Activated CD4-positive, alpha-beta memory T cell treated with anti-CD3 and anti-CD28 coated beads for 36 hours (primary cell): Measurements from ENCODE around the gene DPYD. TPM values are rescaled to one million over a fixed set of nuclear protein-coding genes. Genes with fewer than 3 reads are reported as not detected.

Experiments
- CTCF ChIA-PET: fragments of 350-600 bp; sonication (Branson Sonifier 250); formaldehyde crosslinking; loops from one replicate; lab custom pipeline; 2021; ENCODE audit warnings: antibody characterized with exemption, inconsistent platforms; lab: Charles Lee
- POLR2A ChIA-PET: fragments of 350-600 bp; sonication (Branson Sonifier 250); formaldehyde crosslinking; loops from one replicate; lab custom pipeline; 2021; ENCODE audit warnings: antibody characterized with exemption; lab: Charles Lee
- DNase-seq: peaks from one replicate; pipeline ENCODE4 v3.0.0-alpha.2; 2020
- H3K27ac Mint-ChIP-seq: one replicate; pipeline ENCODE4 v1.8.0; 2021; ENCODE audit warnings: mixed read lengths
- H3K27me3 Mint-ChIP-seq: one replicate; pipeline ENCODE4 v1.8.0; 2021; ENCODE audit warnings: mixed read lengths
- H3K36me3 Mint-ChIP-seq: one replicate; pipeline ENCODE4 v1.8.0; 2021; ENCODE audit warnings: mixed read lengths
- H3K4me1 Mint-ChIP-seq: one replicate; pipeline ENCODE4 v1.8.0; 2021; ENCODE audit warnings: low read depth, mixed read lengths
- H3K4me3 Mint-ChIP-seq: one replicate; pipeline ENCODE4 v1.8.0; 2021; ENCODE audit warnings: mild to moderate bottlenecking, mixed read lengths
- H3K9me3 Mint-ChIP-seq: one replicate; pipeline ENCODE4 v1.8.0; 2021; ENCODE audit warnings: mixed read lengths
- intact Hi-C: fragments of 100-400 bp; cut with micrococcal nuclease; formaldehyde crosslinking; loops from one replicate; pipeline ENCODE4 v1.15.1; 2023
- total RNA-seq, 2 experiments: library from RNA; stranded (reverse); gene quantifications; one replicate each; pipeline ENCODE4 v1.2.3, GENCODE V29; 2021

Gene DPYD
- total RNA-seq, 2 experiments from 2014 or later, result 11.8 to 12.2 TPM

GRCh38 chr1:97089173-97089572 lies 831.7 kb downstream of the DPYD start:
- CTCF ChIA-PET, result no interaction called here
- no peaks in the 10 kb centered on the region for H3K9me3 Mint-ChIP-seq

GRCh38 chr1:97088391-97088790 lies 832.4 kb downstream of the DPYD start:
- intact Hi-C loops, result no loop called here
- Mint-ChIP-seq H3K36me3 (peaks cover 2% of the 10 kb centered on the region), H3K4me3 (no peak overlapping the region), H3K27me3 (no peaks in the 10 kb centered on the region), H3K9me3 (no peaks in the 10 kb centered on the region), H3K27ac (no peak overlapping the region), H3K4me1 (no peaks in the 10 kb centered on the region)
- no peak for DNase-seq
- POLR2A ChIA-PET, result no interaction called here
- CTCF ChIA-PET, result no interaction called here

More at GRCh38 chr1:97089173-97089572, 831.7 kb downstream of the DPYD start:
- no peak for DNase-seq
- H3K36me3 Mint-ChIP-seq, result peaks cover 2% of the 10 kb centered on the region
- no peak overlapping the region for H3K4me3 Mint-ChIP-seq
- intact Hi-C loops, result no loop called here
- no peak overlapping the region for H3K27ac Mint-ChIP-seq
- no peaks in the 10 kb centered on the region for H3K4me1 Mint-ChIP-seq
- POLR2A ChIA-PET, result no interaction called here
- no peaks in the 10 kb centered on the region for H3K27me3 Mint-ChIP-seq

GRCh38 chr1:97084546-97084945 lies 836.3 kb downstream of the DPYD start:
- no peaks in the 10 kb centered on the region for H3K27me3 Mint-ChIP-seq
- no peak overlapping the region for H3K4me3 Mint-ChIP-seq
- peaks cover 2% of the 10 kb centered on the region for H3K36me3 Mint-ChIP-seq
- no peak for DNase-seq
- H3K27ac Mint-ChIP-seq, result no peak overlapping the region
- H3K9me3 Mint-ChIP-seq, result no peaks in the 10 kb centered on the region
- POLR2A ChIA-PET, result no interaction called here
- CTCF ChIA-PET, result no interaction called here
- intact Hi-C loops, result no loop called here
- H3K4me1 Mint-ChIP-seq, result no peaks in the 10 kb centered on the region

- no peak overlapping the region for H3K27ac Mint-ChIP-seq
- H3K27me3 Mint-ChIP-seq, result no peaks in the 10 kb centered on the region
- H3K4me1 Mint-ChIP-seq, result no peaks in the 10 kb centered on the region
- ChIA-PET POLR2A (no interaction called here), CTCF (no interaction called here)
- H3K4me3 Mint-ChIP-seq, result no peak overlapping the region
- peaks cover 8% of the 10 kb centered on the region for H3K36me3 Mint-ChIP-seq
- DNase-seq, result no peak
- intact Hi-C loops, result no loop called here
- H3K9me3 Mint-ChIP-seq, result no peaks in the 10 kb centered on the region
Measured at GRCh38 chr1:97082160-97082848, 838.5 kb downstream of the DPYD start.

- intact Hi-C loops, result no loop called here
- CTCF ChIA-PET, result no interaction called here
- no peaks in the 10 kb centered on the region for H3K9me3 Mint-ChIP-seq
Measured at GRCh38 chr1:97078872-97079271, 842.0 kb downstream of the DPYD start.

GRCh38 chr1:97077221-97077620 lies 843.6 kb downstream of the DPYD start:
- peaks cover 11% of the 10 kb centered on the region for H3K36me3 Mint-ChIP-seq
- no peaks in the 10 kb centered on the region for H3K27me3 Mint-ChIP-seq
- H3K4me1 Mint-ChIP-seq, result no peaks in the 10 kb centered on the region
- POLR2A ChIA-PET, result no interaction called here
- no peaks in the 10 kb centered on the region for H3K9me3 Mint-ChIP-seq
- no peak overlapping the region for H3K4me3 Mint-ChIP-seq
- no peak for DNase-seq
- H3K27ac Mint-ChIP-seq, result no peak overlapping the region
- CTCF ChIA-PET, result no interaction called here
- intact Hi-C loops, result no loop called here

More at GRCh38 chr1:97078872-97079271, 842.0 kb downstream of the DPYD start:
- H3K27ac Mint-ChIP-seq, result no peak overlapping the region
- H3K4me1 Mint-ChIP-seq, result no peaks in the 10 kb centered on the region
- H3K27me3 Mint-ChIP-seq, result no peaks in the 10 kb centered on the region
- no peak for DNase-seq
- POLR2A ChIA-PET, result no interaction called here
- peaks cover 11% of the 10 kb centered on the region for H3K36me3 Mint-ChIP-seq
- no peak overlapping the region for H3K4me3 Mint-ChIP-seq

GRCh38 chr1:97074771-97075170 lies 846.1 kb downstream of the DPYD start:
- Mint-ChIP-seq H3K36me3 (peaks cover 10% of the 10 kb centered on the region), H3K9me3 (no peaks in the 10 kb centered on the region), H3K27ac (no peak overlapping the region), H3K4me1 (no peaks in the 10 kb centered on the region), H3K27me3 (no peaks in the 10 kb centered on the region), H3K4me3 (no peak overlapping the region)
- DNase-seq, result no peak
- CTCF ChIA-PET, result no interaction called here
- intact Hi-C loops, result no loop called here
- POLR2A ChIA-PET, result no interaction called here

- H3K4me3 Mint-ChIP-seq, result no peak overlapping the region
- peaks cover 4% of the 10 kb centered on the region for H3K36me3 Mint-ChIP-seq
- no peaks in the 10 kb centered on the region for H3K9me3 Mint-ChIP-seq
- no peak for DNase-seq
- H3K27me3 Mint-ChIP-seq, result no peaks in the 10 kb centered on the region
- H3K4me1 Mint-ChIP-seq, result no peaks in the 10 kb centered on the region
- H3K27ac Mint-ChIP-seq, result no peak overlapping the region
- POLR2A ChIA-PET, result no interaction called here
- intact Hi-C loops, result no loop called here
- CTCF ChIA-PET, result no interaction called here
Measured at GRCh38 chr1:97073936-97074335, 846.9 kb downstream of the DPYD start.

- Mint-ChIP-seq H3K4me1 (no peaks in the 10 kb centered on the region), H3K9me3 (no peaks in the 10 kb centered on the region), H3K27ac (no peak overlapping the region), H3K27me3 (no peaks in the 10 kb centered on the region), H3K4me3 (no peak overlapping the region), H3K36me3 (peaks cover 4% of the 10 kb centered on the region)
- DNase-seq, result no peak
- CTCF ChIA-PET, result no interaction called here
- POLR2A ChIA-PET, result no interaction called here
- intact Hi-C loops, result no loop called here
Measured at GRCh38 chr1:97073169-97073568, 847.7 kb downstream of the DPYD start.

- peaks cover 2% of the 10 kb centered on the region for H3K9me3 Mint-ChIP-seq
- no peaks in the 10 kb centered on the region for H3K4me1 Mint-ChIP-seq
- POLR2A ChIA-PET, result no interaction called here
Measured at GRCh38 chr1:97071173-97071572, 849.7 kb downstream of the DPYD start.

GRCh38 chr1:97070376-97070775 lies 850.5 kb downstream of the DPYD start:
- Mint-ChIP-seq H3K4me1 (no peaks in the 10 kb centered on the region), H3K27me3 (no peaks in the 10 kb centered on the region), H3K4me3 (no peak overlapping the region), H3K27ac (no peak overlapping the region), H3K36me3 (no peaks in the 10 kb centered on the region), H3K9me3 (peaks cover 5% of the 10 kb centered on the region)
- no peak for DNase-seq
- intact Hi-C loops, result no loop called here
- POLR2A ChIA-PET, result no interaction called here
- CTCF ChIA-PET, result no interaction called here

More at GRCh38 chr1:97071173-97071572, 849.7 kb downstream of the DPYD start:
- intact Hi-C loops, result no loop called here
- H3K27ac Mint-ChIP-seq, result no peak overlapping the region
- H3K27me3 Mint-ChIP-seq, result no peaks in the 10 kb centered on the region
- CTCF ChIA-PET, result no interaction called here
- DNase-seq, result no peak
- no peaks in the 10 kb centered on the region for H3K36me3 Mint-ChIP-seq
- no peak overlapping the region for H3K4me3 Mint-ChIP-seq

- no peaks in the 10 kb centered on the region for H3K36me3 Mint-ChIP-seq
- no peak for DNase-seq
- no peak overlapping the region for H3K27ac Mint-ChIP-seq
- ChIA-PET POLR2A (no interaction called here), CTCF (no interaction called here)
- no peaks in the 10 kb centered on the region for H3K4me1 Mint-ChIP-seq
- no peaks in the 10 kb centered on the region for H3K27me3 Mint-ChIP-seq
- peaks cover 5% of the 10 kb centered on the region for H3K9me3 Mint-ChIP-seq
- intact Hi-C loops, result no loop called here
- no peak overlapping the region for H3K4me3 Mint-ChIP-seq
Measured at GRCh38 chr1:97069312-97069711, 851.5 kb downstream of the DPYD start.

- intact Hi-C loops, result no loop called here
- H3K27ac Mint-ChIP-seq, result no peak overlapping the region
- H3K9me3 Mint-ChIP-seq, result peaks cover 7% of the 10 kb centered on the region
- POLR2A ChIA-PET, result no interaction called here
- no peaks in the 10 kb centered on the region for H3K4me1 Mint-ChIP-seq
- no peaks in the 10 kb centered on the region for H3K27me3 Mint-ChIP-seq
- no peaks in the 10 kb centered on the region for H3K36me3 Mint-ChIP-seq
- DNase-seq, result no peak
- CTCF ChIA-PET, result no interaction called here
- no peak overlapping the region for H3K4me3 Mint-ChIP-seq
Measured at GRCh38 chr1:97066860-97067259, 854.0 kb downstream of the DPYD start.
